Upper lobe of right lung (tissue), 1 donor: ENCODE measurements around the gene PPP1R8. TPM values are rescaled to one million over a fixed set of nuclear protein-coding genes. Genes with fewer than 3 reads are reported as not detected.
A peak's percentile ranks its signal among the peaks of the same experiment; 100 is the strongest.
"Not testable (repeated sequence)": the region's sequence is repeated elsewhere in the genome, so short reads cannot be mapped to it uniquely, and the experiment has no call there.

Source experiments
- ATAC-seq: fragments of 200-7000 bp; cut with Tn5 transposase; one replicate; pipeline ENCODE4 v1.9.1; 2020; ENCODE audit warnings: mild to moderate bottlenecking, moderate library complexity
- DNase-seq: peaks from one replicate; pipeline ENCODE4 v3.0.0-alpha.2; 2020
- H3K27ac ChIP-seq: fragments of 200-600 bp; one replicate; pipeline ENCODE4 v1.8.0; 2022
- H3K27me3 ChIP-seq: fragments of 200-600 bp; one replicate; pipeline ENCODE4 v1.8.0; 2022; ENCODE audit warnings: mild to moderate bottlenecking
- H3K36me3 ChIP-seq: fragments of 200-600 bp; one replicate; pipeline ENCODE4 v1.8.0; 2022
- H3K4me1 ChIP-seq: fragments of 200-600 bp; one replicate; pipeline ENCODE4 v1.8.0; 2022
- H3K4me3 ChIP-seq: fragments of 200-600 bp; one replicate; pipeline ENCODE4 v1.8.0; 2022; ENCODE audit warnings: mild to moderate bottlenecking
- H3K9me3 ChIP-seq: fragments of 200-600 bp; one replicate; pipeline ENCODE4 v1.8.0; 2022
- intact Hi-C: fragments of 100-400 bp; cut with DNase I; formaldehyde crosslinking; loops from one replicate; pipeline ENCODE4 v1.11.0; 2022
- total RNA-seq: library from RNA; stranded (reverse); fragmentation: NEBNext Ultra II Directional; extraction: Animal tissue kit (Norgen Biotek cat#: 25700); gene quantifications from one replicate; pipeline ENCODE4 v1.2.1, GENCODE V29; 2021
- TF ChIP-seq, protein P1 (sequence below): fragments of 200-600 bp; IDR thresholded peaks from one replicate; pipeline ENCODE4 v1.8.0; 2022; ENCODE audit warnings: antibody characterized with exemption
- donor health status: DM: no; HTN: yes; CAD: no; lungs with severe emphysema.

The PPP1R8 gene
- total RNA-seq, 1 donor from 2014 or later = 33.0 TPM

DNA sequence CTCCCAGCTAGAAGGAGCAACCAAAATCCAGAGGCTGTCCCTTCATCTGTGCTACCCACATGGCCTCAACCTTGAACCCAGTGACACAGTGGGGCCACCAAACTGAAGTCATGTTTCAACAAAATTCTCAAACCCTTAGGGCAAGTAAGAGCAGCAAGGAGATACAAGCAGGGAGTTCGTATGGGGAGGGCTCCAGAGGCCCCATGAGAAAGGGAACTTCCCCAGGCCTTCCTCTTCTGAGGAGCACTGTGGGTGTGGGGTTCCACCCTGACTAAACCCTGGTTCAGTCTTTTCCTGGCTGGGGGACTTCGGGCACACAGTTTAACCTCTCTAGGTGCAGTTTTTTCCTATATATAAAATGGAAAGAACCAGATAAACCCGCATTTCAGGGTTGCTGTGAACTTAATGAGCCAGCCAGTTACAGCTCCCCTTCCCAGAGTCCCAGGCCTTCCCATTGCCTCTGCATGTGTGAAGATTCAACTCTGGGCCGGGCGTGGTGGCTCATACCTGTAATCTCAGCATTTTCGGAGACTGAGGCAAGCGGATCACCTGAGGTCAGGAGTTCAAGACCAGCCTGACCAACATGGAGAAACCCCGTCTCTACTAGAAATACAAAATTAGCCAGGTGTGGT, 33.8 kb downstream of the PPP1R8 start:
- intact Hi-C loops = loop anchor here (10.0 kb wide), 1 partner anchor 110 kb away; no protein-coding TSS in a partner anchor
- Histone ChIP-seq H3K36me3 (no peaks in the 10 kb centered on the region), H3K27ac (peak overlapping the region; percentile 86), H3K27me3 (no peaks in the 10 kb centered on the region), H3K4me1 (peaks cover 15% of the 10 kb centered on the region), H3K4me3 (no peak overlapping the region), H3K9me3 (no peaks in the 10 kb centered on the region)
- ATAC-seq (peak; percentile 75), DNase-seq (no peak)
- TF ChIP-seq, protein P1, sequence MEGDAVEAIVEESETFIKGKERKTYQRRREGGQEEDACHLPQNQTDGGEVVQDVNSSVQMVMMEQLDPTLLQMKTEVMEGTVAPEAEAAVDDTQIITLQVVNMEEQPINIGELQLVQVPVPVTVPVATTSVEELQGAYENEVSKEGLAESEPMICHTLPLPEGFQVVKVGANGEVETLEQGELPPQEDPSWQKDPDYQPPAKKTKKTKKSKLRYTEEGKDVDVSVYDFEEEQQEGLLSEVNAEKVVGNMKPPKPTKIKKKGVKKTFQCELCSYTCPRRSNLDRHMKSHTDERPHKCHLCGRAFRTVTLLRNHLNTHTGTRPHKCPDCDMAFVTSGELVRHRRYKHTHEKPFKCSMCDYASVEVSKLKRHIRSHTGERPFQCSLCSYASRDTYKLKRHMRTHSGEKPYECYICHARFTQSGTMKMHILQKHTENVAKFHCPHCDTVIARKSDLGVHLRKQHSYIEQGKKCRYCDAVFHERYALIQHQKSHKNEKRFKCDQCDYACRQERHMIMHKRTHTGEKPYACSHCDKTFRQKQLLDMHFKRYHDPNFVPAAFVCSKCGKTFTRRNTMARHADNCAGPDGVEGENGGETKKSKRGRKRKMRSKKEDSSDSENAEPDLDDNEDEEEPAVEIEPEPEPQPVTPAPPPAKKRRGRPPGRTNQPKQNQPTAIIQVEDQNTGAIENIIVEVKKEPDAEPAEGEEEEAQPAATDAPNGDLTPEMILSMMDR = no peak

DNA sequence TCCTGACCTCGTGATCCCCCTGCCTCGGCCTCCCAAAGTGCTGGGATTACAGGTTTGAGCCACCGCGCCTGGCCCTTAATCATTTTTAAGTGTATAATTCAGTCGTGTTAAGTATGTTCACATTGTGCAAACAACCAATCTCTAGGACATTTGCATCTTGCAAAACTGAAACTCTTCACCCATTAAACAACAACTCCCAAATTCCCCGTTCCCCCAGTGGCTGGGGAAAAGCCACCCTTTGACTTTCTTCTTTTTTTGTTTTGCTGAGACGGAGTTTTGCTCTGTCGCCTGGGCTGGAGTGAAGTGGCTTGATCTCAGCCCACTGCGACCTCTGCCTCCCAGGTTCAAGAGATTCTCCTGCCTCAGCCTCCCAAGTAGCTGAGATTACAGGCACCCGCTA, 35.2 kb downstream of the PPP1R8 start:
- ATAC-seq = no peak
- H3K4me3 ChIP-seq = no peak overlapping the region
- no peak for DNase-seq
- TF ChIP-seq, protein P1 = no peak
- no peaks in the 10 kb centered on the region for H3K27me3 ChIP-seq
- H3K27ac ChIP-seq = peak overlapping the region; percentile 8
- no peaks in the 10 kb centered on the region for H3K36me3 ChIP-seq
- intact Hi-C loops = loop anchor here (10.0 kb wide), 1 partner anchor 109 kb away; no protein-coding TSS in a partner anchor
- H3K4me1 ChIP-seq = peaks cover 21% of the 10 kb centered on the region
- no peaks in the 10 kb centered on the region for H3K9me3 ChIP-seq

DNA sequence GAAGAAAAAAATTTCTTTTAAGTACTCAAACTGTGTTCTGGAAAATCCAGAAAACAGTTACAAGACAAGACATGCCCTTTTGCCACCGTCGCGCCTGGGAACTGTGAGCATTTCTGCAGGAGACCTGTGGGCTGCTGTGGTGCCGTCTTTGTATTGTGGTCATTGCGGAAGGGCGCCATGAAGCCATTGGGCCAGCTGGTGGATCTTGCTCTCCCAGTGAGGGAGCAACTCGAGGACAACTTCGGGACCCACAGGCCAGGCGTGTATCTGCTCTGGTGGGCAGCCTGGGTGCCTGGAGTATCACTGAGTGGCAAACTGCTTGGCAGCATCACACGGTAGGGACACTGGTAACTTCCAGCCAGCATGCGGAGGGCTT, 38.0 kb downstream of the PPP1R8 start:
- TF ChIP-seq, protein P1 = no peak
- ATAC-seq (no peak), DNase-seq (no peak)
- Histone ChIP-seq H3K27ac (peak overlapping the region; percentile 38), H3K4me1 (peaks cover 27% of the 10 kb centered on the region), H3K36me3 (no peaks in the 10 kb centered on the region), H3K9me3 (no peaks in the 10 kb centered on the region), H3K27me3 (no peaks in the 10 kb centered on the region), H3K4me3 (no peak overlapping the region)
- intact Hi-C loops = loop anchor here (10.0 kb wide), 1 partner anchor 106 kb away; no protein-coding TSS in a partner anchor

DNA sequence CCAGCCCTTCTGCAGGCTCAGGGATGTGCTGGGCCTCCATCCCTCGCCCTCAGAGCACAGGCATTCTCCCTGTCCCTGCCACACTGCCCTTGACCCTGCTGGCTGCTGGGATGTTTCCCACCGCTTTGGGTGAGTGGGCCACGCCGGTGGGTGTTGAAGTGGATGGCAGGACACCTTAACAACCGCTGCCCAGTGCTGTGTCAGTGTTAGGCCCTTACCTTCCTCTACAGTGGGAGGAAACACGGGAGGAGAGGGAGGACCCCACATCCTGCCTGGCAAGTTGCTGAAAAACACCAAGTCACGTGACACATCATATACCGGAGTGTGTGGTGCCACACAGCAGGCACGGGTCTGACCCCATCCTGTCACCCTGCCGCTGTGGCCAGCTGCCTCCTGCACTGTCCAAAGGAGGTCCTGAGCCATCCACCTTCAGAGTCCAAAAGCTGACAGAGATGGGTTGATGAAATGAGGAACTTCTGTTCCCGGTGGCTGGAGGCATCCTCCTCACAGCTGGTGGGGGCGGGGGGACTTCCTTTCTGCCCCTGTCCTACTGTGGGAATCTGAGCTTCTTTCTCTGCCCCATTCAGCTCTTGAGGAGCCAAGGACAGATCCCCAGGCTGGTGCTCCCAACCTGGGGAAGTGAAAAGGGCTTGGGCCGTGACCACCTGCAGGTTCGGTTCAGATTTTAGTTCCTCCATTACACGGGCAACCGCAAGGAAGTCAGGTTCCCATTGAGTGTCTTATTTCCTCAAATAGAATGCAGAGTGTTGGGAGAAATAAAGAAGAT, 38.5 kb downstream of the PPP1R8 start:
- Histone ChIP-seq H3K36me3 (no peaks in the 10 kb centered on the region), H3K27me3 (no peaks in the 10 kb centered on the region), H3K4me1 (peaks cover 27% of the 10 kb centered on the region), H3K27ac (peak overlapping the region; percentile 38), H3K9me3 (no peaks in the 10 kb centered on the region), H3K4me3 (no peak overlapping the region)
- ATAC-seq = peak; percentile 20
- intact Hi-C loops = loop anchor here (10.0 kb wide), 1 partner anchor 106 kb away; no protein-coding TSS in a partner anchor
- peak; percentile 69 for DNase-seq
- TF ChIP-seq, protein P1 = no peak

DNA sequence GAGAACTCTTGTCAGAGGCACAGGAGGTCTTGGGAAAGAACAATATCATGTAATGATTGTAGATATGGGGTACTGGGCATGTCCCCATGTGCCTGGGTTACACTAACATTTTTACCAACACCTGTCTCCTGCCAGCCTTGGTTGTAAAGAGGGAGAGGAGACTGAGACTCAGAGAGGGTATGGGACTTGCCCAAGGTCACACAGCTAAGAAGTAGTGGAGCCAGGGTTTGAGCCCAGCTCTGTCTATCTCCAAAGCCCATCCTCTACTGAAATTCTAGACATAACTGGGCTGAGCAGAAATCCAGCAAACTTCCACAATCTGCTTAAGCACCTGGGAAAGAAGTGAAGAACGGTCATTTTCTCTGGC, 39.1 kb downstream of the PPP1R8 start:
- Histone ChIP-seq H3K9me3 (no peaks in the 10 kb centered on the region), H3K4me3 (no peak overlapping the region), H3K36me3 (no peaks in the 10 kb centered on the region), H3K4me1 (peaks cover 27% of the 10 kb centered on the region), H3K27me3 (no peaks in the 10 kb centered on the region), H3K27ac (peak overlapping the region; percentile 38)
- intact Hi-C loops = loop anchor here (10.0 kb wide), 1 partner anchor 105 kb away; no protein-coding TSS in a partner anchor
- no peak for DNase-seq
- TF ChIP-seq, protein P1 = no peak
- no peak for ATAC-seq

- H3K27ac ChIP-seq, intact Hi-C loops, H3K27me3 ChIP-seq, ATAC-seq, H3K36me3 ChIP-seq, H3K9me3 ChIP-seq, H3K4me3 ChIP-seq, DNase-seq: not testable (repeated sequence)
- H3K4me1 ChIP-seq = peaks cover 24% of the 10 kb centered on the region
Observed at GRCh38 chr1:27871076-27871475, 40.5 kb downstream of the PPP1R8 start.
